H1 (cell line): ENCODE data around the gene CBLB.

Experiments used
- EZH2 ChIP-seq: fragments of 200-600 bp; sonication (generic); IDR thresholded peaks from 2 replicates; pipeline ENCODE4 v1.7.1; 2012; ENCODE audit warnings: low read depth, mild to moderate bottlenecking, moderate library complexity, low read length, inconsistent platforms; ENCODE audit not compliant: severe bottlenecking
- JUND ChIP-seq: IDR thresholded peaks from 2 replicates; pipeline ENCODE4 v1.6.1; 2011; ENCODE audit warnings: mild to moderate bottlenecking, improper control_type of control experiment, low read length
- POLR2AphosphoS5 ChIP-seq: IDR thresholded peaks from 2 replicates; pipeline ENCODE4 v1.6.1; 2011; ENCODE audit warnings: low read depth, low read length
- SIN3A ChIP-seq, 2 experiments: IDR thresholded peaks in 1 of 2; conservative IDR thresholded peaks in 1 of 2; 2 replicates each; pipeline ENCODE4 v1.6.1; 2011 to 2012; ENCODE audit warnings: low read length in 2 of 2, improper control_type of control experiment in 1 of 2, low read depth in 1 of 2, mild to moderate bottlenecking in 1 of 2

DNA sequence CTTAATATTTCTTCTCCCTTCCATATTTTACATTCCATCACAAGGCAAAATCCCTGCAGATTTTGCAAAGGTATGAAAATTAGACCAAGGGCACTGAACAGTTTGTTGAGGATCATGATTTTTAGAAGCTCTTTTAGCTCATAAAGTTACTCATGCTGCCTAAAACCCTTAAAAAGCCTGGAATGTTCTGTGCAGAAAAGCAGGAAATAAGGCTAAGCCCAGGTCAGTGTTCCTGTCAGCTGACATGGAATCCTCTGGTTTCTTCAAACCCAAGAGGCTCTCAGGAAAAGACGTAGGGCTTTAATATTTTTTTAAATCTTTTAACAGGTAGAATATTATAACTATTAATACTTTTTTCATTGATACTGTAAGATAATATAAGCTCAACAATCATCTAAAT, 8.2 kb downstream of the CBLB start:
- no peak for TF ChIP-seq POLR2AphosphoS5
- TF ChIP-seq JUND, result no peak
- no peak for TF ChIP-seq SIN3A (conservative IDR thresholded peaks at IDR 0.05 in 1 of 2, IDR thresholded peaks at IDR 0.05 in 1 of 2; ENCODE audit: low read depth in 1 of 2, low read length in 2 of 2)
- TF ChIP-seq EZH2, result no peak
